ENCODE results near the gene DNAH1.

Gene DNAH1

GRCh38 chr3:52383446-52383845, 67.3 kb downstream of the DNAH1 start:
- H3K4me3 ChIP-seq (ENCODE audit: low read depth, low read length): no peak overlapping the region
- no peak for TF ChIP-seq CTCF (IDR thresholded peaks at IDR 0.05; ENCODE audit: borderline replicate concordance, insufficient read depth, low read depth, low read length)

GRCh38 chr3:52384019-52384761, 68.1 kb downstream of the DNAH1 start:
- TF ChIP-seq CTCF (IDR thresholded peaks at IDR 0.05; ENCODE audit: borderline replicate concordance, insufficient read depth, low read depth, low read length): no peak
- H3K4me3 ChIP-seq (ENCODE audit: low read depth, low read length): no peak overlapping the region

GRCh38 chr3:52385157-52385556, 69.0 kb downstream of the DNAH1 start:
- H3K4me3 ChIP-seq (ENCODE audit: low read depth, low read length): no peak overlapping the region
- TF ChIP-seq CTCF (IDR thresholded peaks at IDR 0.05; ENCODE audit: borderline replicate concordance, insufficient read depth, low read depth, low read length): peak; percentile 82

GRCh38 chr3:52387481-52387880, 71.4 kb downstream of the DNAH1 start:
- no peak for TF ChIP-seq CTCF (IDR thresholded peaks at IDR 0.05; ENCODE audit: borderline replicate concordance, insufficient read depth, low read depth, low read length)
- no peak overlapping the region for H3K4me3 ChIP-seq (ENCODE audit: low read depth, low read length)

- H3K4me3 ChIP-seq (ENCODE audit: low read depth, low read length): no peak overlapping the region
- TF ChIP-seq CTCF (IDR thresholded peaks at IDR 0.05; ENCODE audit: borderline replicate concordance, insufficient read depth, low read depth, low read length): peak; percentile 27; the same call in 1 of the 2 replicates
Measured at GRCh38 chr3:52388348-52388821, 72.3 kb downstream of the DNAH1 start.

- H3K4me3 ChIP-seq (ENCODE audit: low read depth, low read length): no peak overlapping the region
- 0 out of 2 replicates have a peak, but pooled peaks have one; percentile 1 for TF ChIP-seq CTCF (IDR thresholded peaks at IDR 0.05; ENCODE audit: borderline replicate concordance, insufficient read depth, low read depth, low read length)
Measured at GRCh38 chr3:52388933-52389332, 72.8 kb downstream of the DNAH1 start.

- no peak overlapping the region for H3K4me3 ChIP-seq (ENCODE audit: low read depth, low read length)
- TF ChIP-seq CTCF (IDR thresholded peaks at IDR 0.05; ENCODE audit: borderline replicate concordance, insufficient read depth, low read depth, low read length): no peak
Measured at GRCh38 chr3:52391096-52391495, 75.0 kb downstream of the DNAH1 start.
